A549 treated with AZD2906 at 1 μM for 4 hours (cell line): ENCODE results near the gene PAF1. TPM values are rescaled to one million over a fixed set of nuclear protein-coding genes. Genes with fewer than 3 reads are reported as not detected.

ENCODE experiments used
- total RNA-seq: library from RNA; stranded (reverse); fragments of 200-300 nt; extraction: Qiagen RNA extraction; gene quantifications from 5 replicates; pipeline ENCODE4 v1.2.3, GENCODE V29; 2022

PAF1 gene
- 73.9 to 76.7 TPM (median 75.8 TPM) in 5 replicates for total RNA-seq

GRCh38 chr19:39390751-39391437 lies at the start of gene PAF1, which contains the start of gene MED29:
TSS of gene PAF1 (minus strand) at chr19:39391106. CDS start at chr19:39390864, 242 bp downstream.
TSS of gene MED29 (plus strand) at chr19:39391378. CDS start at chr19:39391423, 45 bp downstream.

GRCh38 chr19:39435499-39436349 lies 44.8 kb upstream of the PAF1 start, which contains the start of gene RPS16:
TSS of gene RPS16 (minus strand) at chr19:39435949. CDS start at chr19:39435895, 54 bp downstream.

GRCh38 chr19:39412100-39412866 lies 21.4 kb upstream of the PAF1 start, which contains the start of gene PLEKHG2:
TSS of gene PLEKHG2 (plus strand) at chr19:39412669. CDS start at chr19:39414087, 1,418 bp downstream.

GRCh38 chr19:39406656-39407409 lies 15.9 kb upstream of the PAF1 start, which contains the start of gene ZFP36:
TSS of gene ZFP36 (plus strand) at chr19:39406847. CDS start at chr19:39406905, 58 bp downstream.

GRCh38 chr19:39341719-39342604 lies 48.9 kb downstream of the PAF1 start, which contains the start of gene SAMD4B:
TSS of gene SAMD4B (plus strand) at chr19:39342421. CDS start at chr19:39356894, 14,473 bp downstream.

Other genes starting within 250 kb of the PAF1 start
- 1.0 to 2.0 TPM (median 1.4 TPM) in 5 replicates for gene NCCRP1, start 194.1 kb downstream of the PAF1 start, total RNA-seq
- gene SYCN, start 186.8 kb downstream of the PAF1 start, total RNA-seq: not detected in 5 replicates
- not detected in 5 replicates for gene IFNL3, start 146.1 kb downstream of the PAF1 start, total RNA-seq
- not detected in 5 replicates for gene IFNL4, start 142.2 kb downstream of the PAF1 start, total RNA-seq
- not detected in 5 replicates for gene IFNL2, start 122.7 kb downstream of the PAF1 start, total RNA-seq
- gene IFNL1, start 94.7 kb downstream of the PAF1 start, total RNA-seq: 0.11 TPM in 1 of 5 replicates, not detected in the others
- 7.1 to 10.3 TPM (median 9.5 TPM) in 5 replicates for gene LRFN1, start 70.2 kb downstream of the PAF1 start, total RNA-seq
- 0.27 to 0.55 TPM (median 0.44 TPM) in 5 replicates for gene GMFG, start 55.1 kb downstream of the PAF1 start, total RNA-seq
- gene SAMD4B, start 48.7 kb downstream of the PAF1 start, total RNA-seq: 118 to 175 TPM (median 163 TPM) in 5 replicates
- gene MED29, start 272 bp upstream of the PAF1 start, total RNA-seq: 72.3 to 77.0 TPM (median 74.1 TPM) in 5 replicates
- gene ZFP36, start 15.7 kb upstream of the PAF1 start, total RNA-seq: 193 to 296 TPM (median 229 TPM) in 5 replicates
- 81.1 to 117 TPM (median 104 TPM) in 5 replicates for gene PLEKHG2, start 21.6 kb upstream of the PAF1 start, total RNA-seq
- gene RPS16, start 44.8 kb upstream of the PAF1 start, total RNA-seq: 6,355 to 7,942 TPM (median 7,642 TPM) in 5 replicates
- gene SUPT5H, start 54.5 kb upstream of the PAF1 start, total RNA-seq: 171 to 194 TPM (median 177 TPM) in 5 replicates
- gene TIMM50, start 89.7 kb upstream of the PAF1 start, total RNA-seq: 176 to 224 TPM (median 211 TPM) in 5 replicates
- gene DLL3, start 107.8 kb upstream of the PAF1 start, total RNA-seq: 6.9 to 11.1 TPM (median 10.3 TPM) in 5 replicates
- gene SELENOV, start 124.0 kb upstream of the PAF1 start, total RNA-seq: not detected in 5 replicates
- gene EID2B, start 141.7 kb upstream of the PAF1 start, total RNA-seq: 6.5 to 9.7 TPM (median 7.7 TPM) in 5 replicates
- 32.7 to 45.7 TPM (median 42.6 TPM) in 5 replicates for gene EID2, start 149.1 kb upstream of the PAF1 start, total RNA-seq
- not detected in 5 replicates for gene LGALS13, start 211.4 kb upstream of the PAF1 start, total RNA-seq